SK-N-SH treated with all-trans-retinoic acid at 6 μM for 48 hours (cell line): ENCODE results near the gene ZNF488.

ENCODE experiments used
- CSDC2 ChIP-seq: fragments of 250-450 bp; sonication (Bioruptor Pico); IDR thresholded peaks from 2 replicates; pipeline ENCODE4 v1.5.0; 2020; ENCODE audit warnings: mild to moderate bottlenecking, moderate library complexity
- GLIS3 ChIP-seq: fragments of 250-450 bp; sonication (Bioruptor Pico); IDR thresholded peaks from 2 replicates; pipeline ENCODE4 v1.5.0; 2020; ENCODE audit warnings: mild to moderate bottlenecking, moderate library complexity
- TCF4 ChIP-seq: fragments of 250-450 bp; sonication (Bioruptor Pico); IDR thresholded peaks from 2 replicates; pipeline ENCODE4 v1.8.0; 2021; ENCODE audit warnings: mild to moderate bottlenecking, moderate library complexity, borderline replicate concordance
- TOX ChIP-seq: fragments of 250-450 bp; sonication (Bioruptor Pico); IDR thresholded peaks from 2 replicates; pipeline ENCODE4 v1.8.0; 2021; ENCODE audit warnings: mild to moderate bottlenecking, moderate library complexity, borderline replicate concordance
- ZC3H10 ChIP-seq: fragments of 250-450 bp; sonication (Bioruptor Pico); IDR thresholded peaks from 2 replicates; pipeline ENCODE4 v1.5.1; 2021; ENCODE audit warnings: mild to moderate bottlenecking, moderate library complexity
- ZFP3 ChIP-seq: fragments of 250-450 bp; sonication (Bioruptor Pico); IDR thresholded peaks from 2 replicates; pipeline ENCODE4 v1.5.0; 2020; ENCODE audit warnings: mild to moderate bottlenecking, moderate library complexity
- ZNF70 ChIP-seq: fragments of 450-650 bp; formaldehyde crosslinking; IDR thresholded peaks from 2 replicates; pipeline ENCODE4 v1.5.0; 2020; ENCODE audit warnings: mild to moderate bottlenecking, moderate library complexity
- TF ChIP-seq, protein P1 (sequence below): fragments of 250-450 bp; sonication (Bioruptor Pico); IDR thresholded peaks from 2 replicates; pipeline ENCODE4 v1.8.0; 2020; ENCODE audit warnings: mild to moderate bottlenecking, moderate library complexity, borderline replicate concordance

DNA sequence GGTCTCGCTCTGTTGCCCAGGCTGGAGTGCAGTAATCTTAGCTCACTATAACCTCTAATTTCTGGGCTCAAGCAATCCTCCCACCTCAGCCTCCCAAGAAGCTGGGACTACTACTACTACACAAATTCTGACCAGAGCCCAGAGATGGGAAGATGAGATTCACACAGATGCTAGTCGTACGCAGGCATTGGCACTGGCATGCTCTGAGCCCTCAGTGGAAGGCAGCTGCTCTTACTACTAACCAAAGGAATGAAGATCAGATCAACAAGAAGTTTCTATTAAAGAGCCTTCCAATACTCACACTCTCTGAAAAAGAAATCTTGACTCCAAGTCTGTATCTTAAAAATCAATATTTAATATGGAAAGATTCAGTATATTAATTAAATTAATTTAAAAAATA lies 51.1 kb downstream of the ZNF488 start:
- TF ChIP-seq ZFP3 (no peak), GLIS3 (no peak), CSDC2 (CRISPR knock-in tag) (no peak), TOX (CRISPR knock-in tag) (no peak), ZNF70 (CRISPR knock-in tag) (no peak), TCF4 (no peak), ZC3H10 (no peak)
- TF ChIP-seq, protein P1, sequence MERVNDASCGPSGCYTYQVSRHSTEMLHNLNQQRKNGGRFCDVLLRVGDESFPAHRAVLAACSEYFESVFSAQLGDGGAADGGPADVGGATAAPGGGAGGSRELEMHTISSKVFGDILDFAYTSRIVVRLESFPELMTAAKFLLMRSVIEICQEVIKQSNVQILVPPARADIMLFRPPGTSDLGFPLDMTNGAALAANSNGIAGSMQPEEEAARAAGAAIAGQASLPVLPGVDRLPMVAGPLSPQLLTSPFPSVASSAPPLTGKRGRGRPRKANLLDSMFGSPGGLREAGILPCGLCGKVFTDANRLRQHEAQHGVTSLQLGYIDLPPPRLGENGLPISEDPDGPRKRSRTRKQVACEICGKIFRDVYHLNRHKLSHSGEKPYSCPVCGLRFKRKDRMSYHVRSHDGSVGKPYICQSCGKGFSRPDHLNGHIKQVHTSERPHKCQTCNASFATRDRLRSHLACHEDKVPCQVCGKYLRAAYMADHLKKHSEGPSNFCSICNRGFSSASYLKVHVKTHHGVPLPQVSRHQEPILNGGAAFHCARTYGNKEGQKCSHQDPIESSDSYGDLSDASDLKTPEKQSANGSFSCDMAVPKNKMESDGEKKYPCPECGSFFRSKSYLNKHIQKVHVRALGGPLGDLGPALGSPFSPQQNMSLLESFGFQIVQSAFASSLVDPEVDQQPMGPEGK (CRISPR knock-in tag): no peak
